ENCODE data around the gene ARPC5. TPM values are rescaled to one million over a fixed set of nuclear protein-coding genes. Genes with fewer than 3 reads are reported as not detected.

ARPC5 gene
- total RNA-seq, 2 donors from 2014 or later, result 120 to 221 TPM

DNA sequence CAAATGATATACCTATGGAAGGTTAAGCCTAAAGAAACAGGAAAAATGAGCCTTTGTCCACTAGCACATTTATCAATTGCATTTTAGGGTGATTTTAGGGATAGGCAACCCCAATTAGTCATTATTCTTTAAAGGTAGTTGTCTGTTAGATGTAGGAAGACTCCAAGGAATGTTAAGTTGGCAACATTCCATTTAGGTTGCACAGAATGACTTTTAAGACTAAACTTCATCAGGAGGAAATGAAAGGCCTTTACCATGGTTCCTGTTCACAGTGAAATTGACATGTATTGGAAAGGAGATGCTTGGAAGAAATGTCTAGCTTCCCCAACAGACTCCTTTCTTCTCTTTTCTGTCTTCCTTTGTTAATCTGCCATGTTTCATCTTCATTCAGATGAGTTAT lies 19.1 kb upstream of the ARPC5 start:
- H3K4me3 Mint-ChIP-seq, result no peak overlapping the region
- ATAC-seq (no peak), DNase-seq (ENCODE audit: low spot score) (no peak)
- H3K27me3 Mint-ChIP-seq, result peaks cover 5 to 7% of the 10 kb centered on the region in 2 donors
- peaks cover 31 to 37% of the 10 kb centered on the region in 2 donors for H3K4me1 Mint-ChIP-seq (ENCODE audit: low read depth in 2 of 2)
- H3K9me3 Mint-ChIP-seq, result peaks cover 2% of the 10 kb centered on the region
- peak overlapping the region in 1 of 2 donors; percentile 98 for H3K27ac Mint-ChIP-seq
- no peaks in the 10 kb centered on the region for H3K36me3 Mint-ChIP-seq

DNA sequence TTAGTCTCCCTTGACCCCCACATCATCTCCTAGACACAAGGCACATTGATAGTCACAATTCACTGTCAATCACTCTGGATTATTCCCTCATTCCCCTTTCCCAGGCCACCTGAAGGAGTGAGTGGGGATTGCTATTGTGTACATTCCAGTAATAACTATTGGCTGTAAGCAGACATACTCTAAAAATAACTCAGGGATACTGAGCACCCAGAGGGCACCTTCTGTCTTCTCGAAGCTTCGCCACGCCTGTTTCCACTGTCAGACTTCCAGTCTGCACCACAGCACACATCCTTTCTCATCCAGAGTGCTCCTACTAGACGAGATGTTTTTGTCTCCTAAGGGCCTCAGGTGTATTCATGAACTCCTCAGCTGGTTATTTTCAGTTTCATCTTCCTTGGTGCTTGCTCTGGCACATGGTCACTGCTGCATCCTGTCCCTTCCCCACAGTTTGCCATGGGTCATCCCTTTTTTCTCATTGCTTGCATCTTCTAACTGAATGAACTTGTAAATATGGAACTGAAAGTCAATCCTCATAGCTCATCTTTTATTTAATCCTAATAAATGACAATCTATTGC lies 18.4 kb upstream of the ARPC5 start:
- Mint-ChIP-seq H3K9me3 (peaks cover 2% of the 10 kb centered on the region), H3K27me3 (peaks cover 1 to 2% of the 10 kb centered on the region in 2 donors), H3K36me3 (no peaks in the 10 kb centered on the region), H3K27ac (peak overlapping the region; percentile 95 to 98), H3K4me1 (ENCODE audit: low read depth in 2 of 2) (peaks cover 31 to 37% of the 10 kb centered on the region in 2 donors), H3K4me3 (peak overlapping the region; percentile 60)
- no peak for ATAC-seq
- no peak for DNase-seq (ENCODE audit: low spot score)

DNA sequence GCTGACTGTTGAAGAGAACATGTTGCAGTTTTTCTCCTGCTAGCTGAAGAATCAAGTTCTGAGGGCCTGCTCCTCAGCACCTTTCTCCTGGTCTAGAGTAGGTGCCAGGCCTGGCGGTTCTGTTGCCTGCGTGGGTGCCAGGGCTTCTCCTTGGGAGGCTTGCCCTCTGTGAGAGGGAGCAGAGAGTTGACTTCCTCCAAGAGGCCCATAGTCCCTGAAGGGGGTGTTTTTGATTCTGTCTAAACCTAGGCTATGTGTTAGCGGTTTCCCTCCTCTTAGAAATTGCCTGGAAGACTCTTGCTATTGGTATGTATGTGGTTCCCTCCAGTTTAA lies 17.8 kb upstream of the ARPC5 start:
- H3K4me3 Mint-ChIP-seq, result peak overlapping the region; percentile 60
- no peaks in the 10 kb centered on the region for H3K36me3 Mint-ChIP-seq
- H3K4me1 Mint-ChIP-seq (ENCODE audit: low read depth in 2 of 2), result peaks cover 31 to 37% of the 10 kb centered on the region in 2 donors
- ATAC-seq, result no peak
- peaks cover 2% of the 10 kb centered on the region for H3K9me3 Mint-ChIP-seq
- DNase-seq (ENCODE audit: low spot score), result no peak
- peaks cover 2 to 4% of the 10 kb centered on the region in 2 donors for H3K27me3 Mint-ChIP-seq
- H3K27ac Mint-ChIP-seq, result peak overlapping the region; percentile 95 to 98

DNA sequence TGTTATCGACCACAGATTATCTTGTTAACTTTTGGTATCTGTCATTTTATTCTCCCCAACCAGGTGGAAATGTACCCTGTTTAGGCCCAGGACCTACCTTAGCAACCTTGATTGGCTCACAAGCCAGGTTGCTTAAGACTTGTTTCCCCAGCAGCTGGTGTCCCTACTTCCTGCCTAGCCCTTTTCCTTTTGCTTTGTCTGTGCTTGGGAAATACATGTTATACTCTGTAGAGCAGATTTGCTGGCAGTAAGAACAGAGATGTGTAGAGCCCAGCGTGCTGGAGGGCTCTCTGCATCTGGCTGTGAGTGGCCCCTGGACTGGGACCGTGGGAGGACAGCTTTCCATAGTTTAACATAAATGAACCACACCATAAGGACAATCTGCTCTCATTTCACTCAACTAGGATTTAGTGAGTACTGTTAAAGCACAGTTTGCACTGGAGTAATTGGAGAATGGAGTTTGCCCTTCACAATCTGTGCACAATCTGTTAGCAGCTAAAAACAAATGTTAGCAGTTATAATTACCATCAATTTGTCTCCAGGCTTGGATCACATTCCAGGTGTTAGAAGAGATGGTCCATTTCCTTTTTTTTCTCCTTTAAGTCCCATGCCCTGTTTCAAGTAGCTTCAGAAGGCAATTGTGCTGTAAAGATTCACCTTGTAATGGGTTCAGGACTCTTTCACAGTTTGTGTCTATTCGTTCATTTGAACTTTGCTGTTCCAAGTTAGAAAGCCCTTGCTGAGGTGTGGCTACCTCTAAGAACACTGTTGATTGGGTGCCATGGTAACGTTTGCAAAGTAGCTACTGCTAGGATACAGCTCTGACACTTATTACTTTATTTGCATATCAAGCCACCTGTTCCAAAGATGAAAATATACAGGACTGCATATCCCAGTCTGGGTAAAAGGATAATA lies 17.2 kb upstream of the ARPC5 start, which contains the start of gene APOBEC4:
Gene APOBEC4 (minus strand): TSS at position 770 of the 915 bp plus-strand sequence. CDS start 4,535 bp downstream, outside the sequence.
- Mint-ChIP-seq H3K4me1 (ENCODE audit: low read depth in 2 of 2) (peaks cover 31 to 37% of the 10 kb centered on the region in 2 donors), H3K27me3 (peaks cover 7 to 11% of the 10 kb centered on the region in 2 donors), H3K36me3 (no peaks in the 10 kb centered on the region), H3K27ac (peak within 1 kb of the TSS; percentile 95 to 98), H3K9me3 (peaks cover 2% of the 10 kb centered on the region), H3K4me3 (peak within 1 kb of the TSS; percentile 85)
- no peak for DNase-seq (ENCODE audit: low spot score)
- ATAC-seq, result peak; percentile 64 to 85

DNA sequence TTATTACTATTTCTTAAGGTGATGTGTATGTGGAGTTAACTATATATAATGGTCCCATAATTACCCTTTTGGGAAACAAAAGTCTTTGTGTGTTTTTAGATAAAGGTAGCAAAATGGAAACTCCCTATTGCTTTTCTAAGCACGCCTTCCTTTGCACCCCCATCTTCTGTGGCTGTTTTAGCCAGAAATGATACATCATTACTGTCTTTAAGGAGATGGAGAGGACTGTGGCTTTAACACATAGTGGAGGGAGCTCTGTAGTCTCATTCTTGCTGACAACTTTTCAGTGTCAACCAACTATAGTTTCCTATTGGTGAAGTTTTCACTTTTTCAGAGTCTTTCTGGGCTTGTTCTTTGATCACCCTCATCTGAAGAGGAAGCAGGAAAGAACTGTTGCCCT lies 16.5 kb upstream of the ARPC5 start:
- peaks cover 2% of the 10 kb centered on the region for H3K9me3 Mint-ChIP-seq
- H3K27ac Mint-ChIP-seq, result peak overlapping the region; percentile 95 to 98
- peak overlapping the region; percentile 85 for H3K4me3 Mint-ChIP-seq
- H3K36me3 Mint-ChIP-seq, result no peaks in the 10 kb centered on the region
- peaks cover 31 to 37% of the 10 kb centered on the region in 2 donors for H3K4me1 Mint-ChIP-seq (ENCODE audit: low read depth in 2 of 2)
- DNase-seq (ENCODE audit: low spot score) (no peak), ATAC-seq (peak; percentile 94 to 97)
- H3K27me3 Mint-ChIP-seq, result peaks cover 11 to 18% of the 10 kb centered on the region in 2 donors

DNA sequence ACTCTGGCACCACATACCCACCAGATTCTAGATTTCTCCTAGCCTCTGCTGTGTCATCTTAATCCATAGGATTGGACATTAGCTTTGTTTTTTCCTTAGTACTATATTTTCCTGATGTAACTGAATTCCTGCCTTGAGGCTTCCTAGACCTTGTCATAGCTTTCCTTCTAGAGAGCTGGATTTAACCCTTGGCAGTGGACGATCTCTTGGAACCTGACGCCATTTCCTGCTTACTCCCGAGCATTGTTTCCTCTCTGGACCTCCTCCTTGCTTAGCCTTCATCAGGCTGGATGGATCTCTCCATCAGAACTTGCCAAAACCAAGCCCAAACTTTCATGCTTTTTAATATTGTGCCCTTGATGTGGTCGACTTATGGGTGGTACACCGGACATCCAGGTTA lies 16.0 kb upstream of the ARPC5 start:
- Mint-ChIP-seq H3K27me3 (peaks cover 14 to 22% of the 10 kb centered on the region in 2 donors), H3K36me3 (no peaks in the 10 kb centered on the region), H3K9me3 (peaks cover 2% of the 10 kb centered on the region), H3K27ac (peak overlapping the region; percentile 95 to 98), H3K4me1 (ENCODE audit: low read depth in 2 of 2) (peaks cover 31 to 37% of the 10 kb centered on the region in 2 donors), H3K4me3 (peak overlapping the region; percentile 85)
- ATAC-seq (peak in 1 of 2 donors; percentile 6), DNase-seq (ENCODE audit: low spot score) (no peak)

DNA sequence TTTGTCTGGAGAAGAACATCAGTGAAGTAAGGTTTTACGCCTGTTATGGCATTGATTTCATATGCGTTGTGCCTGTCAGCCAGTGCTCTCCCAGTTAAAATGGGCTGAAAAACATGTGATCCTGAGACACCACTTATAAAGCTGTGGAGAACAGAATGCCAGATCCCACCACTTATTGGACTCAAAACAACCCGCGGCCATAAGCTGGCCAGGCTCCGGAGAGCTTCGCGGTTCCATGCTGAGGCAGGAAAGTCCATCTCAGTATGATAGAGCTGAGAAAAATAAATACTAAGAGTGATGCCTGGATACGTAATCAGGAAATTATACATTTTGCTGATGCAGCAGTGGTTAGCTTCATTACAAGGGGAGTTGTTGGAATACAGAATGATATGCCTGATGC lies 12.5 kb upstream of the ARPC5 start:
- peaks cover 18 to 19% of the 10 kb centered on the region in 2 donors for H3K4me1 Mint-ChIP-seq (ENCODE audit: low read depth in 2 of 2)
- ATAC-seq (no peak), DNase-seq (ENCODE audit: low spot score) (no peak)
- no peaks in the 10 kb centered on the region for H3K36me3 Mint-ChIP-seq
- peaks cover 26 to 38% of the 10 kb centered on the region in 2 donors for H3K27me3 Mint-ChIP-seq
- no peak overlapping the region for H3K4me3 Mint-ChIP-seq
- no peak overlapping the region for H3K27ac Mint-ChIP-seq
- peaks cover 2% of the 10 kb centered on the region for H3K9me3 Mint-ChIP-seq

DNA sequence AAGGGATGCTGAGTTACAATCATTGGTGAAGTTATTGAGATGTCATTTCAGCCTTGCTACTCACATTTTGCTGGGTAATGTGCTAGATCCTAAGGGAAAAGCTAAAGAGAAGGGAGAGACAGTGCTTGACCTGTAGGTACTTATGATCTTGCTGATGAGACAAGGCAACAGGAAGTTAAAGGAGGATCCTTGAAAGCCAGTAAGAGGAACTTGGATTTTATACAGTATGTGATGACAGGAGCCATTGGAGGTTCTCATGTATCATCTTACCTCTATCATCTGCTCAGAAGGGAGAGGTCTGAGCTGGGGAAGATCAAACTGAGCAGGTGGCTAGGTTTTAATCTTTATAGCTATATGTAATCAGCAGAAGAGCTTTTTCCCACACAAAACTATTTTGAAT lies 11.2 kb upstream of the ARPC5 start:
- Mint-ChIP-seq H3K36me3 (no peaks in the 10 kb centered on the region), H3K27ac (no peak overlapping the region), H3K9me3 (peaks cover 1% of the 10 kb centered on the region), H3K27me3 (peaks cover 30 to 39% of the 10 kb centered on the region in 2 donors), H3K4me3 (no peak overlapping the region), H3K4me1 (ENCODE audit: low read depth in 2 of 2) (peaks cover 6 to 7% of the 10 kb centered on the region in 2 donors)
- ATAC-seq, result no peak
- DNase-seq (ENCODE audit: low spot score), result no peak

DNA sequence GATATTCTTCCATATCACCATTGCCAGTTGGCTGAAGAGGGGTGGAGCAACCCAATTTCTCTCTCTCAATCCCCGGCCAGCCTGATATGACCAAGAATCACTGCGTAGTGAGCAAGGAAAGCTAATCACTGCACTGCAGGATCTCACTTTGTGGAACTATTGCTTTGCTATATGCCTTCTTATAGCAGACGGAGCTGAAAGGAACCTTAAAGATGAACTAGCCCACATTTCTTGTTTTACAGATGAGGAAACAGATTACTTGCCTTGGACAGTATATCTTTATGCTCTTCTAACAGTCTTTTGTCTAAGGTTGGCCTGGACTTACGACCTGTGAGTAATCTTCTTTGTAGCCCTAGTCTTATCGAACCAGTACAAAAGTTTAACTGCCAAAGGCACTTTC lies 9.9 kb upstream of the ARPC5 start:
- Mint-ChIP-seq H3K9me3 (no peaks in the 10 kb centered on the region), H3K4me3 (no peak overlapping the region), H3K27me3 (peaks cover 29 to 48% of the 10 kb centered on the region in 2 donors), H3K36me3 (no peaks in the 10 kb centered on the region), H3K27ac (no peak overlapping the region), H3K4me1 (ENCODE audit: low read depth in 2 of 2) (no peaks in the 10 kb centered on the region)
- no peak for ATAC-seq
- DNase-seq (ENCODE audit: low spot score), result no peak

DNA sequence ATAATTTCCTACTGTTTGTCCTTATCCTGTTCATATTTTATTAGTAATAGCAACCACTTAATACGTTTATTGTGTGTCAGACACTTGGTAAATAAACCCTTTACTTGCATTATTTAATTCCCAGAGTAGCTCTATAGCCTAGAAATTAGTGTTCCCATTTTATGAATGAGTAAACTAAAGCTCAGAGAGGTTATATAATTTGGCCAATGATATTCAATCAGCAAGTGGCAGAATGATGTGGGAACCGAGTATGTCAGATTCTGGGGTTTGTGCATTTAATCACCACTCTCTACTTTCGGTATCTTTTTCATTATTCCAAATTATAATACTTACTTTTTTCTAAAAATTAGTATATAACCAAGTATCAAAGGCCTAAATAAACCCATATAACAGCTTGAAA lies 6.6 kb upstream of the ARPC5 start:
- Mint-ChIP-seq H3K36me3 (no peaks in the 10 kb centered on the region), H3K4me1 (ENCODE audit: low read depth in 2 of 2) (no peaks in the 10 kb centered on the region)
- DNase-seq (ENCODE audit: low spot score), result no peak

DNA sequence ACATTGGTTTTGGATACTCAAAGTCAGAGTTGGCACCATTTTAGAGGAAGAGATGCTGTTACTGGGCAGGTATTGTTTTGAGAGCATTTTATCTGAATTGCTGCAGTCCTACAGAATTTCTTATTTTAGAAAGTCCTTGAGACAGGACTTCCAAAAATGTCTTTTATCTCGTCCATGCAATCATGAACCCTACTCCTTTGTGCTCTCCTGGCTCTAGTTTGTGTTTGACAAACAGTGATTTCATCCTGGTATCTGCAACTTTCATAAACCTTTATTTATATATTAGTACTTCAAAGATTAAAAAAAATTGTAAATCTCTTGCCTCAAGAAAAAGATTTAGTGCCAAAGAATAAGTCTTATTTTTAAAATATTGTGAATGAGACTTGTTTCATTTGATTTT lies 4.6 kb upstream of the ARPC5 start:
- Mint-ChIP-seq H3K4me1 (ENCODE audit: low read depth in 2 of 2) (peaks cover 8 to 11% of the 10 kb centered on the region in 2 donors), H3K27me3 (peaks cover 9 to 12% of the 10 kb centered on the region in 2 donors), H3K36me3 (peaks cover 5% of the 10 kb centered on the region), H3K4me3 (no peak overlapping the region), H3K27ac (no peak overlapping the region), H3K9me3 (no peaks in the 10 kb centered on the region)
- ATAC-seq (no peak), DNase-seq (ENCODE audit: low spot score) (no peak)

More for the DNA sequence above, 6.6 kb upstream of the ARPC5 start:
- no peaks in the 10 kb centered on the region for H3K9me3 Mint-ChIP-seq
- no peak overlapping the region for H3K27ac Mint-ChIP-seq
- peak in 1 of 2 donors; percentile 54 for ATAC-seq
- peaks cover 21 to 31% of the 10 kb centered on the region in 2 donors for H3K27me3 Mint-ChIP-seq
- no peak overlapping the region for H3K4me3 Mint-ChIP-seq

DNA sequence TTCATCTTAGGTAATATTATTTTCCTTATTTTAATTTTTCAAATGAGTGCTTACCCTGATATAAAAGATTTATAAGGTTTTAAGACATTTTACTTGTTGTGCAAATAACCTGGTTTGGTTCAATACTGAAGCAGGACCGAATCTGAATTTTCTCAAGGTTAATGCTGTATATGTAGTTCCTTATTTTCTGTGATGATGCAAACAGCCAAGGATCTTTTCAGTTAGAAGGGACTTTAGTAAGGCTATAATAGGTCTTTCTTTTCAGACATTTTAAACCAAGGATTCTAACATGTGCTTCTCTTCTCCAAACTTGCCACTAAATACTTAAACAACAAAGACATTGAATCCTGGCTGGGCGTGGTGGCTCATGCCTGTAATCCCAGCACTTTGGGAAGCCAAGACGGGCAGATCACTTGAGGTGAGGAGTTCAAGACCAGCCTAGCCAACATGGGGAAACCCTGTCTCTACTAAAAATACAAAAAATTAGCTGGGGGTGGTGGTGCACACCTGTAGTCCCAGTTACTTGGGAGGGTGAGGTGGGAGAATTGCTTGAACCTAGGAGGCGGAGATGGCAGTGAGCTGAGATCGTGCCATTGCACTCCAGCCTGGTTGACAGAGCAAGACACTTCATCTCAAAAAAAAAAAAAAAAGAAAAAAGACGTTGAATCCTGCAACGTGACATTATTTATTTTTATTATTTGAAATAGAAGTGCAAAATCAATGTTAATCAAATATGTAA lies 3.2 kb upstream of the ARPC5 start:
- Mint-ChIP-seq H3K4me3 (no peak overlapping the region), H3K27me3 (peaks cover 8 to 10% of the 10 kb centered on the region in 2 donors), H3K9me3 (no peaks in the 10 kb centered on the region), H3K36me3 (peaks cover 5% of the 10 kb centered on the region), H3K27ac (no peak overlapping the region), H3K4me1 (ENCODE audit: low read depth in 2 of 2) (peaks cover 8 to 21% of the 10 kb centered on the region in 2 donors)
- DNase-seq (ENCODE audit: low spot score) (no peak), ATAC-seq (no peak)

DNA sequence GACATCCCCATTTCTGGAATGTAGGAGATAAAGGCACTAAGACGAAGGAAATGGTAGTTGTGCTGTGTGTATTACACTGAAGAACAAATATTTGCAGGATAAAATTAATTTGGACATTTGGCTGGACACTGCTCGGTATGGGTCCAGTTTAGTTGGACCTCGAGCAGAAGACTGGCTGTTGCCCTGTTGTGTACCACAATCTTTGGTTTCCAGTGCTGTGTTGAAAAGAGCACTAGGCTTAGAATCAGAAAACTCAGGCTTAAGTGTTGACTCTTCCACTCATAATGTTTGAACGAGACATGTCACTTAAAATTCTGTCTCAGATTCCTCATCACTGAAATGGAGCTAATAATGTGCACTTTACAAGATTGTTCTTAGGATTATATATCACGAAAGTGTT lies 1.2 kb upstream of the ARPC5 start:
- no peaks in the 10 kb centered on the region for H3K9me3 Mint-ChIP-seq
- H3K4me1 Mint-ChIP-seq (ENCODE audit: low read depth in 2 of 2), result peaks cover 16 to 36% of the 10 kb centered on the region in 2 donors

More for the DNA sequence above, 1.2 kb upstream of the ARPC5 start:
- DNase-seq (ENCODE audit: low spot score) (no peak), ATAC-seq (no peak)
- peaks cover 5% of the 10 kb centered on the region for H3K36me3 Mint-ChIP-seq
- peak overlapping the region; percentile 93 for H3K27ac Mint-ChIP-seq
- H3K27me3 Mint-ChIP-seq, result peaks cover 2 to 8% of the 10 kb centered on the region in 2 donors
- H3K4me3 Mint-ChIP-seq, result peak overlapping the region; percentile 96
